HS-27A (cell line): ENCODE results near the gene SF1.

ENCODE experiments used
- DNase-seq: peaks from one replicate; pipeline ENCODE4 v3.0.0-alpha.2; 2012; ENCODE audit warnings: low read depth, missing footprints

SF1 gene

GRCh38 chr11:64759722-64760719 lies 18.3 kb downstream of the SF1 start, which contains the start of gene PYGM:
Gene PYGM (minus strand): TSS chr11:64759974. CDS start chr11:64759898, 76 bp downstream.
- no peak for DNase-seq

GRCh38 chr11:64759131-64759721 lies 19.1 kb downstream of the SF1 start:
- no peak for DNase-seq

- DNase-seq, result no peak
These were observed 19.8 kb downstream of the SF1 start for GRCh38 chr11:64758330-64759079.

GRCh38 chr11:64757549-64758329 lies 20.6 kb downstream of the SF1 start:
- no peak for DNase-seq

- no peak for DNase-seq
These were observed 22.5 kb downstream of the SF1 start for GRCh38 chr11:64755681-64756361.

- no peak for DNase-seq
These were observed 23.3 kb downstream of the SF1 start for GRCh38 chr11:64754919-64755662.

GRCh38 chr11:64754124-64754918 lies 24.0 kb downstream of the SF1 start:
- no peak for DNase-seq

- DNase-seq, result no peak
These were observed 24.8 kb downstream of the SF1 start for GRCh38 chr11:64753380-64754123.

GRCh38 chr11:64753019-64753379 lies 25.3 kb downstream of the SF1 start:
- DNase-seq, result no peak

- no peak for DNase-seq
These were observed 26.0 kb downstream of the SF1 start for GRCh38 chr11:64752175-64752970.

GRCh38 chr11:64751580-64751979 lies 26.8 kb downstream of the SF1 start:
- DNase-seq, result no peak

GRCh38 chr11:64751136-64751535 lies 27.2 kb downstream of the SF1 start:
- no peak for DNase-seq

GRCh38 chr11:64750361-64751054 lies 27.8 kb downstream of the SF1 start:
- DNase-seq, result no peak

- DNase-seq, result no peak
These were observed 30.2 kb downstream of the SF1 start for GRCh38 chr11:64747961-64748665.

- no peak for DNase-seq
These were observed 31.9 kb downstream of the SF1 start for GRCh38 chr11:64746486-64746885.

GRCh38 chr11:64745521-64746328 lies 32.6 kb downstream of the SF1 start:
- DNase-seq, result no peak
